Dendritic cell treated with granulocyte-macrophage colony-stimulating factor and Interleukin-4, amounts not matched to agents 40 ng/mL and 50 ng/mL, for 4 days (primary cell): Measurements from ENCODE around the gene ARL6IP6.
A peak's percentile ranks its signal among the peaks of the same experiment; 100 is the strongest.
"Not testable (repeated sequence)": the region's sequence is repeated elsewhere in the genome, so short reads cannot be mapped to it uniquely, and the experiment has no call there.

Experiments
- H3K27ac Mint-ChIP-seq: one replicate; pipeline ENCODE4 v1.8.0; 2022; ENCODE audit warnings: mild to moderate bottlenecking, mixed read lengths
- H3K27me3 Mint-ChIP-seq: one replicate; pipeline ENCODE4 v1.8.0; 2022; ENCODE audit warnings: mild to moderate bottlenecking, mixed read lengths
- H3K36me3 Mint-ChIP-seq: one replicate; pipeline ENCODE4 v1.8.0; 2022; ENCODE audit warnings: low read depth, mixed read lengths
- H3K4me1 Mint-ChIP-seq: one replicate; pipeline ENCODE4 v1.8.0; 2022; ENCODE audit warnings: low read depth, mixed read lengths
- H3K4me3 Mint-ChIP-seq: one replicate; pipeline ENCODE4 v1.8.0; 2022; ENCODE audit warnings: mild to moderate bottlenecking, moderate library complexity, mixed read lengths
- H3K9me3 Mint-ChIP-seq: one replicate; pipeline ENCODE4 v1.8.0; 2022; ENCODE audit warnings: mixed read lengths
- intact Hi-C: fragments of 100-400 bp; cut with micrococcal nuclease; formaldehyde crosslinking; loops from one replicate; pipeline ENCODE4 v1.15.0; 2022

ARL6IP6 gene

DNA sequence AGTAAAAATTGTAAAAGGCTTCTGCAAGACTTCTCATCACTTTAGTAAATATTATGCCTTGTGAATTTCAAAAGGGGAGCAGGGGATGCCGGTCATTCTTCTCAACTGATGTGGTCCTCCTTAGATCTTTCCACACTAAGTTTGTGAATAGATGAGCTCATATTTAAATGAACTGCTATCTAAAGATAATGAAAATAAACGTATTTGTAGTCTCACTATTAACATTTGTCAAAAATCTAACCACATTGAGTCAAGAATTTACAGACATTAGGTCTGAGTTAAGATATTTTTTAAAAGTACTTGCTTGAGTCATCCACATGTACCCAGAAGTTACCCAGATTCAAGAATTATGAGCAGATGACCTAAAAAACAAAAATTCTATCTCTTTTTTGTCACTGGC, 7.7 kb upstream of the ARL6IP6 start:
- no peaks in the 10 kb centered on the region for H3K27me3 Mint-ChIP-seq
- H3K27ac Mint-ChIP-seq = no peak overlapping the region
- H3K9me3 Mint-ChIP-seq = peaks cover 12% of the 10 kb centered on the region
- intact Hi-C loops = loop anchor here (10.0 kb wide), 2 partner anchors 676 to 886 kb away; partner anchors contain the start of gene ARL5A
- peaks cover 90% of the 10 kb centered on the region for H3K36me3 Mint-ChIP-seq
- no peak overlapping the region for H3K4me3 Mint-ChIP-seq
- H3K4me1 Mint-ChIP-seq = peaks cover 22% of the 10 kb centered on the region

DNA sequence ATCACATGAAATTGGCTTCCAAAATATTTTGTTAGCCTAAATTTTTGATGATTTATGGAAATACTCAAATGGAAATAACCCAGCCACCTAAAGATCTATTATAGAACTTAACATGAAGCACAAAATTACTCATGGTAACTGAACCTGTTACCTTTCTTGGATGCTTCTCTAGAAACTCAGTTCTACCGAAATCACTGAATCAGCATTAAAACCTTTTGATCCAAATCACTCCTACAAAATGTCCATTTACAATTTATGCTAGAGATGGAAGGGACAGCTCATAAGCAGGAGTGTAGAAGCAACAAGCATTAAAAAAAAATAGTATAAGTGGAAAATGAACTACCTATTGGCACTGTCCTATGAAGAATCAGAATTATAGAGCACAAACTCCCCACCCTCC, 3.3 kb upstream of the ARL6IP6 start:
- H3K9me3 Mint-ChIP-seq = no peaks in the 10 kb centered on the region
- peaks cover 75% of the 10 kb centered on the region for H3K36me3 Mint-ChIP-seq
- H3K27me3 Mint-ChIP-seq = no peaks in the 10 kb centered on the region
- no peak overlapping the region for H3K4me3 Mint-ChIP-seq
- no peak overlapping the region for H3K27ac Mint-ChIP-seq
- intact Hi-C loops = loop anchor here (5.0 to 10.0 kb wide), 3 partner anchors 538 to 890 kb away; partner anchors contain the start of genes ARL5A and STAM2
- peaks cover 30% of the 10 kb centered on the region for H3K4me1 Mint-ChIP-seq

DNA sequence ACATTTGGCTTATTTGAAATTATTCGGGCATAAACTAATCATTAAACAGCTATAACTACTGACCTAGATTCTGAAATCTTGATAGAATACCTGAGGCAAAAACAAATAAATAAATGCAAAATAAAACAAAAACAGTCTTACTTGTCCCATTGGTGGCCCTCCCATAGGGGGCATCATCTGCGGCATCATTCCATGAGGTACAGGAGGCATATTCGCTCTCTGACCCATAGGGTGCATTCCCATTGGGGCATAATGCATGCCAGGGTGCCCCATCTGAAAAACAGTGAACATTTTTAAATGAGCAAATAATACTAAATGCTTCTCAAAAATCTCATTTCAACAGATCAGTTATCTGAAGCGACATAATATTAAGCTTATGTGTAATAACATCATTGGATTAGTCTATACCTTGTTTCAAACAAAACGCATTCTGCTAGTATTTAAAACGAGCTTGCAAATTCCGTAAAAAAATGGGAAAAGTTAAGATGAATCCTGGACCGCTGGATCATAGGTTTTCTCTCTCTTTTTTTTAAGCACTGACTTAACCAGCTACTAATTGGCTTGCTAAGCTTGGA, 2.5 kb upstream of the ARL6IP6 start:
- Mint-ChIP-seq H3K4me1 (peaks cover 38% of the 10 kb centered on the region), H3K27me3 (no peaks in the 10 kb centered on the region), H3K9me3 (no peaks in the 10 kb centered on the region), H3K27ac (peak overlapping the region; percentile 96), H3K4me3 (peak overlapping the region; percentile 92), H3K36me3 (peaks cover 74% of the 10 kb centered on the region)
- intact Hi-C loops = loop anchor here (5.0 to 10.0 kb wide), 3 partner anchors 539 to 891 kb away; partner anchors contain the start of genes ARL5A and STAM2

DNA sequence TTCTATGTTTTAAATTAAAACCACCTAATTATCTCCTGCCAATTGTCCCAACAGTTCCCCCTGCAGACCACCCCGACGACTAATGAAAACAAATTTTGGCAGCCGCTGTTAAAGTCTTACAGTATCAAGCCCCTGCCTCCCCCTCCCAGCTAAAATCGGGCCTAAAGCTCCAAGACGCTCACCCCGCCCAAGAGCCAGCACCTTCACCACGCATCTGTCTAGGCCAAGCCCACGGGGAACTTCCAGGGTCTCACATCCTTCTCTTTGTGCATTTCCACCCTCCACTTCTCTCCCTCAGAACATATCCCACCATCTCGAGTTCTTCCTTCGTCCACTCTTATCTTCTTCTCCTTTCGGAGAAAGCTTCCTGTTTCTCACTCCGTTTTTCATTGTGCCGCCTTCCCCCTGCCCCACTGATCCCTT, 1.6 kb upstream of the ARL6IP6 start:
- intact Hi-C loops = loop anchor here (5.0 to 10.0 kb wide), 3 partner anchors 540 to 892 kb away; partner anchors contain the start of genes ARL5A and STAM2

DNA sequence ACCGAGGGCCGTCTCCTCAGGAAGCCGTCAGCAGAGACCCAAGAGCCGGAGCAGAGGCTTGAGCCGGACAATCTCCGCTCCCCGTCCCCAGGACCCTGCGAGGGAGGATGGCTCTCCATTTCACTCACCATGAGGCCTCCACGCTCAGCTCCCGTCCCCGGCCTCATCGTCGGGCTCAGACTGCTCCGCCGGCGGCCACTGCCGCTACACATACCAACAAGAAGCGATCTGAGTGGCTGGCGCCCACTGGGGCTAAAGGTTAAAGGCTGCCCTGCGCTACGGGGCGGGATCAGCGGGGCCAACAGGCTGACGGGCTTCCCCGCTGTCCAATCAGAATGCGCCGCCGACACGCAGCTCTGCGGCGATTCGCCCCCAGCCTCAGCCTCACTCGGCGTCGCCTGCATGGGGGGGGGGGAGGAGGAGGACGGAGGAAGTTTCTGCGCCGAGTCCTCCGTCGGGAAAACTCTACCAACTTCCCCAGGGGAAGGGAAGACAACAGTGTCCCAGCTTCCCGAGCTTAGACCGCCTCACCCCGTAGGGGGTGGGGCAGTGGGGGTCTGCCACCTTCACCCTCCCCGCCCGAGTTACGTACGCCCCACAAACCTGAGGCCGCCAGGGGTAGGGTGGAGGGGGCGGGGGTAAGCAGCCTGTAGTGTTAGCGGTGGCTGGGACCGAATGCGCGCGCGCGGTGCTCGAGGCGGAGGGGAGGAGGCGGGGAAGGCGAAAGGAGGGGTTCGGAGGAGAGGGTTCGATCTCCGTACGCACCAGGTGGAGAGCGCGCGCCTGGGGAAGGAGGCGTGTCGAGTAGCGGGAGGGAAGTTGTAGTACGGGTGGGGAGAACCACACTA, 968 bp upstream of the ARL6IP6 start, which contains the start of gene PRPF40A:
TSS of gene PRPF40A (minus strand) at position 234 of the 848 bp plus-strand sequence. CDS start at position 212, 22 bp downstream.
- Mint-ChIP-seq H3K36me3 (peaks cover 74% of the 10 kb centered on the region), H3K27me3 (no peaks in the 10 kb centered on the region), H3K9me3 (no peaks in the 10 kb centered on the region), H3K27ac (peak within 1 kb of the TSS; percentile 96), H3K4me1 (peaks cover 31% of the 10 kb centered on the region), H3K4me3 (peak within 1 kb of the TSS; percentile 92)
- intact Hi-C loops = loop anchor here (5.0 to 10.0 kb wide), 3 partner anchors 540 to 893 kb away; partner anchors contain the start of genes ARL5A and STAM2

More for the DNA sequence above, 1.6 kb upstream of the ARL6IP6 start:
- Mint-ChIP-seq H3K4me3 (peak overlapping the region; percentile 92), H3K9me3 (no peaks in the 10 kb centered on the region), H3K27ac (peak overlapping the region; percentile 96), H3K4me1 (peaks cover 38% of the 10 kb centered on the region), H3K27me3 (no peaks in the 10 kb centered on the region), H3K36me3 (peaks cover 74% of the 10 kb centered on the region)

DNA sequence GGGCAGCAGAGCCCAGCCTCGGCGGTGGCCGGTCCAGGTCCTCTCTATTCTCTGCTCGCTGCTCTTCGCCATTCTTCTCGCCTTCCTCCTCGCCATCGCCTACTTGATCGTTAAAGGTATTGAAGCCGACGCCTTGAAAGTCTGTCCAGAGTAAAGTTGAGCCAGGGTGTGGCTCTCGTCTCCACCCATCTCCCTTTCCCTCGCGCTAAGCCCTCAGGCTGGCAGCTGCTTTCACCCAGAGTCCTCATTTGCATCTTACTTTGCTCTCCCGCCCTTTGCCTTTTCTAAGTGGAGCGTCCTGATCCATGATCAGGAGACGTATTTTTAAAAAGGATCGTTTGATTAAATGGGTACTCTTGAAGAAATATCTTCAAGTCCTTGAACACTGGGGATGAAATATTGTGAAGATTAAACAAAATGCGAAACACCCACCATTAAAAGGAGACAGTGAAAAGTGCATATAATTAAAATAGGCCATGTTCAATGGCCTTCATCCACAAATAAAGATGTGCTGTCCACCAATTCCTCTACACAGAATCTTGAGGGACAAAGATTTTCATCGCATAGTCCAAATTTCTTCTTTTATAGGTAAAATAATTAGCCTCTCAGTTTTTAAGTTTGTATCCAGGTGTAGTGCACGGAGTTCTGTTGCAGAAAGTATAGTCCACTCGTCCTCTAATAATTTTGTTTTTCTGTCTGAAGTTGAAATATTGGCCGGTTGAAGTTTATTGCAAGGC, 657 bp downstream of the ARL6IP6 start:
- peaks cover 31% of the 10 kb centered on the region for H3K4me1 Mint-ChIP-seq
- peak overlapping the region; percentile 96 for H3K27ac Mint-ChIP-seq
- H3K27me3 Mint-ChIP-seq = no peaks in the 10 kb centered on the region
- intact Hi-C loops = loop anchor here (5.0 to 10.0 kb wide), 3 partner anchors 542 to 894 kb away; partner anchors contain the start of genes ARL5A and STAM2
- peaks cover 71% of the 10 kb centered on the region for H3K36me3 Mint-ChIP-seq
- peak overlapping the region; percentile 92 for H3K4me3 Mint-ChIP-seq
- no peaks in the 10 kb centered on the region for H3K9me3 Mint-ChIP-seq

DNA sequence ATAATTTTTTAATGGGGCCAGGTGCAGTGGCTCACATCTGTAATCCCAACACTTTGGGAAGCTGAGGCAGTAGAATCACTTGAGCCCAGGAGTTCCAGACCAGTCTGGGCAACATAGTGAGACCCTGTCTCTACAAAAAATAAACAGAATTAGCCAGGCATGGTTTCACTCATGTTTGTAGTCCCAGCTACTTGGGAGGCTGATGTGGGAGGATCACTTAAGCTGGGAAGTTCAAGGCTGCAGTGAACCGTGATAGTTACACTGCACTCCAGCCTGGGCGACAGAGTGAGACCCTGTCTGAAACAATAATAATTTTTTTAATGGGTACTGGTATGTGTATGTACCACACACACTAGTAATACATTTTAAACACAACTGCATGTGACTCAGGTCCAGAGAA, 2.4 kb downstream of the ARL6IP6 start:
- peaks cover 60% of the 10 kb centered on the region for H3K36me3 Mint-ChIP-seq
- H3K27me3 Mint-ChIP-seq = no peaks in the 10 kb centered on the region
- no peak overlapping the region for H3K27ac Mint-ChIP-seq
- H3K9me3 Mint-ChIP-seq = no peaks in the 10 kb centered on the region
- H3K4me3 Mint-ChIP-seq = no peak overlapping the region
- peaks cover 31% of the 10 kb centered on the region for H3K4me1 Mint-ChIP-seq
- intact Hi-C loops = no loop called here

DNA sequence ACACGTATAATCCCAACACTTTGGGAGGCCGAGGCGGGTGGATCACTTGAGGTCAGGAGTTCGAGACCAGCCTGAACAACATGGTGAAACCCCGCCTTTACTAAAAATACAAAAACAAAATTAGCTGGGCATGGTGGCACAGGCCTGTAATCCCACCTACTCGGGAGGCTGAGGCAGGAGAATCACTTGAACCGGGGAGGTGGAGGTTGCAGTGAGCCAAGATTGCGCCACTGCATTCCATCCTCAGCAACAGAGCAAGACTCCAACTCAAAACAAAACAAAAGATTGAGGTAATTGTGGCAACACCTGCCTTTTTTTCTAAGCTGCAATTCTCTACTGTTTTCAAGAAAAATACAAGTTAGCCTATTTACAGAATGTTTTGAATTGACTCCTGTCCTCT, 4.2 kb downstream of the ARL6IP6 start:
- H3K27me3 Mint-ChIP-seq, H3K4me3 Mint-ChIP-seq, H3K9me3 Mint-ChIP-seq, H3K27ac Mint-ChIP-seq, intact Hi-C loops: not testable (repeated sequence)
- peaks cover 48% of the 10 kb centered on the region for H3K36me3 Mint-ChIP-seq
- H3K4me1 Mint-ChIP-seq = peaks cover 21% of the 10 kb centered on the region

DNA sequence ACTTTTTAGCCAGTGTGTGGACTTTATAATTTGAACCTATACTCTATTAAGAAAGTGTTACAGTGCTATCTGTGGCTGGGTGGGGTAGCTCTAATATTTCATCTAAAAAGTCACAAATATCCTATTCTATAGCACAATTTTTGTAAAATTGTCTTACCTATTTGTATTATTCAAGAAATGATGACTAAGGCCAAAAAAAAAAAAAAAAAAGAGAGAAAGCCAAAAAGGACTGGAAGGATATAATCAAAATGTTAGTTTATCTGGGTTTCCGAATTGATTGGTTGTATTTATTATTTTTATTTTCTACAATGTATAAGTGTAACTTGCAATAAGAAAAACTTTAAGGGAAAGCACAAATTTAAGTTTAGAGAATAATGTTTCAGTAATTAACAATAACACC, 5.5 kb downstream of the ARL6IP6 start:
- Mint-ChIP-seq H3K27ac (no peak overlapping the region), H3K4me3 (no peak overlapping the region), H3K4me1 (peaks cover 21% of the 10 kb centered on the region), H3K27me3 (no peaks in the 10 kb centered on the region), H3K9me3 (no peaks in the 10 kb centered on the region), H3K36me3 (peaks cover 35% of the 10 kb centered on the region)
- intact Hi-C loops = no loop called here

DNA sequence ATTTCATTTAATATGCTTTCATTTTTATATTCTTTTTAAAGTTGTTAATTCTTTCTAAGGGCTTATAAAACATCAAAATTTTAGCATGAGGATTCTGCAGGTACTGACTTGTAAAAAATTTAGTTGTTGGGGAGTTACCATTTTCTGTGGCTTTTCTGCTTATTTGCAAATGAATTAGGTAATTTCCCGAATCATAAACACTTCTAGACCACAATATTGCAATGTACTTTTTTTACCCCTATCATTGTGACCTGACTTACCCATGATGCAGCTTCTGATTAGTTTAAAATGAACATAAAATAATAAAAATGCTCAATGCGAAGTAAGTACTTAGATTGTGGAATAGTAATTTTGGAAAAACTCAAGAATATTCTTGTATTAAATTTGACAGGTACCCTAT, 11.4 kb downstream of the ARL6IP6 start:
- no peak overlapping the region for H3K27ac Mint-ChIP-seq
- intact Hi-C loops = no loop called here
- peaks cover 3% of the 10 kb centered on the region for H3K36me3 Mint-ChIP-seq
- H3K27me3 Mint-ChIP-seq = no peaks in the 10 kb centered on the region
- H3K4me1 Mint-ChIP-seq = peaks cover 17% of the 10 kb centered on the region
- no peak overlapping the region for H3K4me3 Mint-ChIP-seq
- H3K9me3 Mint-ChIP-seq = no peaks in the 10 kb centered on the region

DNA sequence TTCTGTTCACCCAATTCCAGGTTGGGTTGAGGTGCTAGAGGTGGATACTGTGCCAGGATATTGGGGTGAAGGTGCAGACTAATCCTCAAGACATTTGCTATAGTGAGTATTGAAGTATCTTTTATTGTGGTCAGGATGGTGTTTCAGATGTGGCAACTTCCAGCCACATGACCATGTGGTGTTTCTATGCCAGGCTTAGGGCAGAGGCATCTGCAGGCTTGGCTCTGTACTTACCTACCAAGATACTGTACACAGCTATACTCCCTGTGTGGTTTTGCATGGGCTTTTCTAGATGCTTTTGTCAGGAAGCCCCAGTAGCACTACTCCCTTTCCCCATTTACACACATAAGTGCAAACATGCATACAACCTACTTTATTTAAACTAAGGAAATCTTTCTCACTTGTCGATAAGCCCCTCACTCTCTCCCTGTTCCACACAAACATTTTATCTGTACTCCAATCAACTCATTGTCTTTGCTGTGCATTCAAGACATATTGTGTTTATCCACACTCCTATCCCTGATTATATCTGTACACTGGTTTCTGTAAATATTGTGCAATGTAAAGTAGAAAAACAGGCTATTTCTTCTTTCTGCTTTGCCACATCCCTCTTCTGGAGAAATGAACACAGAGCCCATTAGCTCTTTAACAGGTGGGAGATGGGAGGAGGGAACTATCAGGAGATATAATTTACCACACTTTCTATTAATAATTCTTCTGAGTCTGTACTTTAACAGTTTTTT, 12.3 kb downstream of the ARL6IP6 start:
- intact Hi-C loops = no loop called here
- H3K27me3 Mint-ChIP-seq = no peaks in the 10 kb centered on the region
- H3K4me3 Mint-ChIP-seq = peak overlapping the region; percentile 11
- peaks cover 17% of the 10 kb centered on the region for H3K4me1 Mint-ChIP-seq
- H3K27ac Mint-ChIP-seq = peak overlapping the region; percentile 5
- peaks cover 7% of the 10 kb centered on the region for H3K36me3 Mint-ChIP-seq
- no peaks in the 10 kb centered on the region for H3K9me3 Mint-ChIP-seq

DNA sequence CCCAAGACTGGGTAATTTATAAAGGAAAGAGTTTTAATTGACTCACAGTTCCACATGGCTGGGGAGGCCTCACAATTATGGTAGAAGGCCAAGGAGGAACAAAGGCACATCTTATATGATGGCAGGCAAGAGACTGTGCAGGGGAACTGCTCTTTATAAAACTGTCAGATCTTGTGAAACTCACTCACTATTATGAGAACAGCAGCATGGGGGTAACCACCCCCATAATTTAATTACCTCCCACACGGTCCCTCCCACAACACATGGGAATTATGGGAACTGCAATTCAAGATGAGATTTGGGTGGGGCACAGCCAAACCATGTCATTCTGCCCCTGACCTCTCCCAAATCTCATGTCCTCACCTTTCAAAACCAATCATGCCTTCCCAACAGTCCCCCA, 19.1 kb downstream of the ARL6IP6 start:
- H3K4me3 Mint-ChIP-seq, H3K9me3 Mint-ChIP-seq, H3K4me1 Mint-ChIP-seq, H3K27me3 Mint-ChIP-seq, H3K27ac Mint-ChIP-seq, intact Hi-C loops: not testable (repeated sequence)
- peaks cover 48% of the 10 kb centered on the region for H3K36me3 Mint-ChIP-seq

DNA sequence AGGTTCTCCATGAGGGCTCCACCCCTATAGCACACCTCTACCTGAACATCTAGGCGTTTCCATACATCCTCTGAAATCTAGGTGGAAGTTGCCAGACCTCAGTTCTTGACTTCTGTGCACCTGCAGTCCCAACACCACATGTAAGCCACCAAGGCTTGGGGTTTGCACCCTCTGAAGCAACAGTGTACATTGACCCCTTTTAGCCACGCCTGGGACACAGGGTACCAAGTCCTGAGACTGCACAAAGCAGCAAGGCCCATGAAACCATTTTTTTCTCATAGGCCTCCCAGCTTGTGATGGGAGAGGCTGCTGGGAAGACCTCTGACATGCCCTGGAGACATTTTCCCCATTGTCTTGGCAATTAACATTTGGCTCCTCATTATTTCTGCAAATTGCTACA, 20.0 kb downstream of the ARL6IP6 start:
- Mint-ChIP-seq H3K9me3 (peaks cover 9% of the 10 kb centered on the region), H3K27me3 (no peaks in the 10 kb centered on the region), H3K27ac (no peak overlapping the region), H3K4me3 (no peak overlapping the region), H3K4me1 (peaks cover 9% of the 10 kb centered on the region), H3K36me3 (peaks cover 48% of the 10 kb centered on the region)
- intact Hi-C loops = no loop called here
